GM19351 (cell line): ENCODE measurements around the gene SAMD9.
"Not testable (repeated sequence)": the region's sequence is repeated elsewhere in the genome, so short reads cannot be mapped to it uniquely, and the experiment has no call there.

Experiments used
- ATAC-seq: cut with Tn5 transposase; IDR thresholded peaks from one replicate; pipeline ENCODE4 v1.9.1; 2021; ENCODE audit warnings: mild to moderate bottlenecking, moderate library complexity; ENCODE audit not compliant: unreplicated experiment

SAMD9 gene

GRCh38 chr7:93117852-93118530, at the start of gene SAMD9:
TSS of gene SAMD9 (minus strand) at chr7:93117979. CDS start at chr7:93106097, 11,882 bp downstream.
- ATAC-seq: peak; percentile 100

DNA sequence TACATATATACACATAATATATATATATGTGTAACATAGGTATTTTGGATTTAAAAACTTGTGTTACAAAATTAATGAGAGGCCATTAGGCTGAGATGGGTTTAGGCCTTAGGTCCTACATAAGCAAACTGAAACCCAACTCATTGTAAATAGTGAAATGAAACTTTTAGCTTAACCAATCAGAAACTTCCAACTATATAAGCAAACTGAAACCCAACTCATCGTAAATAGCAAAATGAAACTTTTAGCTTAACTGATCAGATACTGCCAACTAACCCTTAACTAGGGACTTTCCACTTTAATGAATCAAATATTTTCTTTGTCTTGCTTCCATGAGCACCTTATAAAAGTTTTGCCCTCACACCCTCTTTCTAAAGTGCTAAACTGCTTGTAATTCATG, 47.7 kb upstream of the SAMD9 start:
- peak; percentile 100 for ATAC-seq

GRCh38 chr7:93164766-93165165, 47.0 kb upstream of the SAMD9 start:
- ATAC-seq: no peak

DNA sequence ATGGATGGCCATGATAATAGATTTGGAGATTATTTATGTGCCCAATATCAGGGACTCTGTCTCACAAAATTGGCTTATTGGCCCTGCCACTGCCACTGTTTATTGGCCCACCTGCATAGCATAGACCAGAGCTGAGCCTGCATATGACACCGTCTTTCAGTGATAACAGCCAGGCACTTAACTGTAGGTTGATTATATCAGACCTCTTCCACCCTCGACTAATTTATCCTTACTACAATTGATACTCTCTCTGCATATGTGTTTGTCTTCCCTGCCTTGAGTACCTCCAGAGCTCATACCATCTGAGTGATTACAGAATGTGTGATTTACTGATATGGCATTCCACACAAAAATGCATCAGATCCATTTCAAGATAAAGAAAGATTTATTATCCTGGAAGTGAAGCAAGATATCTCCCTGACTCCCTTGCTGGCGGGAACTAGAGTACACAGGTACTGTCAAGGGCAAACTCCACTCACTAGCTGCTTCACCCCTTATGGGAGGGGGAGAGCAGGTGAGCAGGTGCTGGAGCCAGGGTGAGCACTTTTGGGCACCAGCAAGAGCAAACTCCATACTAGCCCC, 43.5 kb upstream of the SAMD9 start:
- no peak for ATAC-seq

DNA sequence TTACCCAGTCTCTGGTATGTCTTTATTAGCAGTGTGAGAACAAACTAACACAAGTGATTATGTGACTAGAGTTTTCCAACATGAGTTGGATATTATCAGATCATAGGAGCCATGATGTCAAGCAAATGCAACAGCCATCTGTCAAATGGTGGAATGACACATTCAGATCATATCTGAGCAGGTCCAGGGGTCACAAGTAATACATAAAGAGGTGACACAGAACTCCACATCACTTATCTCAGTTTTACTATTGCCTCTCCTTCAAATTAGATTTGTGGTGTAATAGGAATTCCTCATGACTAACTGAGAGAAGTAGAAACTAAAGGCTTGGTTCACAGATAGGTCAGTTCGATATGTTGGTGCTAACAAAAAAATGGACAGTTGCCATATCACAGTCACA, 42.6 kb upstream of the SAMD9 start:
- no peak for ATAC-seq

GRCh38 chr7:93159490-93159889, 41.7 kb upstream of the SAMD9 start:
- no peak for ATAC-seq

GRCh38 chr7:93156884-93157283, 39.1 kb upstream of the SAMD9 start:
- no peak for ATAC-seq

GRCh38 chr7:93150200-93150835, 32.5 kb upstream of the SAMD9 start:
- no peak for ATAC-seq

GRCh38 chr7:93148727-93149126, 30.9 kb upstream of the SAMD9 start:
- ATAC-seq: no peak

GRCh38 chr7:93148144-93148543, 30.4 kb upstream of the SAMD9 start, which contains the start of gene SAMD9L:
TSS of gene SAMD9L (minus strand) at chr7:93148385. CDS start at chr7:93135971, 12,414 bp downstream.
- ATAC-seq: peak; percentile 63

- peak; percentile 74 for ATAC-seq
Observed at GRCh38 chr7:93147363-93147762, 29.6 kb upstream of the SAMD9 start.

DNA sequence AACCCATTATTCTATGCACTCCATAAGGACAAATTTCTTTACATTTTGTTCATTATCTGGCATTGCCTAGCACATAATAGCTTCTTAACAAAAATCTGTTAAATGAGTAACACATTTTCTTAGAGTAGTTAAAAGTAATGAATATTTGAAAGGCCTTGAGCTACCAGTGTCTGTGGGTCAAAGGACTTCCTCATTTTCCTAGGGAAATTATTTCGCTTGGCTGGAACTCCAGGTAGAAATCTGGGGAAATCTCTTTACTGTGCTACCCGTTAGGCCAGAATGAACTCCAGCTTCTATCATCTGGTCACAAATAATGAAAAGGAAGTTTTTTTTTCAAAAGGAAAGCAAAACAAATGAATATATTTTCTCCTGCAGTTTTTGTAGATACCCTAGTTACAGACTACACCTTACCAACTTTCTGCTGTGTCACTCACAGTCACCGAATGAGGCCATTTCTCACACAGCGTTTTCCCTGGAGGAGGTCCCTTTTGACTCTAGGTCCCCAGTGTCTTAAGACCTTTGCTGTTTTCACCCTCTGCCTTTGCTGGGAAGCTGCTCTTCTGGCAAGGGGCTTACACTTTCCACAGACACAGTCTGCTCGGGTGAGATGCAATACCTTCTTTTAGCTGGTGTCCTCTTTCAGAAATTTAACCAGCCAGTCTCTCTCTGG, 28.8 kb upstream of the SAMD9 start:
- ATAC-seq: peak; percentile 40

DNA sequence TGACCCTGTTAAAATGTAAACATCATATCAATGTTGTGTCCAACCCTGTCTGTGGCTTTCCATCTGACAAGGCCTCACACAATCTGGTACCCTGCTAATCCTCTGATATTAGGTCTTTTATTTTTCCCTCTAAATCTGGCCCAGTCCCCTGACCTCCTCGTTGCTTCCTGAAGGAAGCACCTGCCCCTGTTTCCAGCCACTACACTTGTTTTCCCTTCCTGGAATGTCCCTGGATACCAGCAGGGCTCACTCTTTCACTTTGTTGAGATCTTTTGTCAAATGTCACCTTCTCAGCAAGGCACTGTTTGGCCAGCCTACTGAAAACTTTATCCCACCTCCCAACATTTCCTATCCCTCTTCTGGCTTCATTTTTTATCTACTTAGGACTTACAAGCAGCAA, 28.3 kb upstream of the SAMD9 start:
- no peak for ATAC-seq

DNA sequence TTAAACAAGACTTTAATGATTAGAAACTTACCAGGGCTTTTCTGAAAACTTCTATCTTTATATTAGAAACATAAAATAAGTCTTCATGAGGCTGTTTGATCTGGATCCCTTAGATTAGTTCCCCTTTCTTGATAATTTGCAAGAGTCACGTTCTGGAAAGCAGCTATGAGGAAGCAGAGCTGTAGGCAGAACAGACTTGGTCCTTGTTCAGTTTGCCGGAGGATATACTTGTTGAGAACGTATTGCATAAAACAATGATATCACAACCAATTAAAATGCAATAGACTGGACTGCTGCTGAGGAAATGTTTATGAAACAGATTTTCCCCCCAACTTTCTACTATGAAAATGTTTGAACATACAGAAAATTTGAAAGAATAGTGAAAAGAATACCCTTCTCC, 27.6 kb upstream of the SAMD9 start:
- ATAC-seq: no peak

- ATAC-seq: no peak
Observed at GRCh38 chr7:93142127-93142526, 24.3 kb upstream of the SAMD9 start.

- no peak for ATAC-seq
Observed at GRCh38 chr7:93140582-93141191, 22.9 kb upstream of the SAMD9 start.

DNA sequence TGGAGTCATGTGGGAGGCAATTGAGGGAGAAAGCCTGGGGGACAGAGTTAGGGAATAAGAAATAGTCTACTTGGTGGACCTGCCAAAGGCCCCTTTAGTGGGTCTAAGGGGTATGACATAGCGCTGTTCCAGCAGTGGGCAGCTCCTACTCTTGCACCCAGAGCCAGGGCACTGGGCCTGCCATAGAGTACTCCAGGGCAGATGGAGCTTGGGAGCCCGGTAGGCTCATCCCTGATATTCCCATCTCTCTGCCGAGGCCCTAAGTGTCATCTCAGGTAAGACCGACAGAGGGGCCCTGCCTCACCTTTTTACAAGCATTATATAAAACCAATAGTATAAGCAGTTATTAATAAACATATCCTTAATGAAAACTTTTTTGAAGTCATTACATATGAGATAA, 20.8 kb upstream of the SAMD9 start:
- ATAC-seq: no peak

DNA sequence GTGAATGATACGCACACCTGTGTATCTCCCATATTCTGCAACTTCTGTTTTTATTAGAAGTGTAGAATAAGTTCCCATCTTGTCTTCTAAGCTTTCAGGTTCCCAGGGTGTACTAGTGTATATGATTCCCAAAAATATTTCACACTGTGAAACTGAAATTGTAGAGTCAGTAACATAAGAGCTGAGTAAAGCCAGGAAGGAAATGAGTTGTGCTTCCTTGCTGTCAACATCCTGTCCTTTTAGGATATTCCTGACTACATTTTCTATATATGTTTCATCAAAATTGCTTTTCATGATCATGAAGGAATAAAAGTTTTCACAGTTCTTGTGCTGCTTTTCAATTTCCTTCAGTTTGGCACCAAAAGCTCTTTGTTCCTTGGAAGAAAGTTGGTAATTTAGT, 15.2 kb upstream of the SAMD9 start:
- no peak for ATAC-seq

GRCh38 chr7:93132216-93132615, 14.4 kb upstream of the SAMD9 start:
- no peak for ATAC-seq

DNA sequence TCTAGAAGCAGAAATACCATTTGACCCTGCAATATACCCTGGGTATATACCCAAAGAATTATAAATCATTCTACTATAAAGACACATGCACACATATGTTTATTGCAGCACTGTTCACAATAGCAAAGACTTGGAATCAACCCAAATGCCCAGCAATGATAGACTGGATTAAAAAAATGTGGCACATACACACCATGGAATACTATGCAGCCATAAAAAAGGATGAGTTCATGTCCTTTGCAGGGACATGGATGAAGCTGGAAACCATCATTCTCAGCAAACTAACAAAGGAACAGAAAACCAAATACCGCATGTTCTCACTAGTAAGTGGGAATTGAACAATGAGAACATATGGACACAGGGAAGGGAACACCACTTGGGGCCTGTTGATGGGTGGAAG, 9.2 kb upstream of the SAMD9 start:
- ATAC-seq: not testable (repeated sequence)

DNA sequence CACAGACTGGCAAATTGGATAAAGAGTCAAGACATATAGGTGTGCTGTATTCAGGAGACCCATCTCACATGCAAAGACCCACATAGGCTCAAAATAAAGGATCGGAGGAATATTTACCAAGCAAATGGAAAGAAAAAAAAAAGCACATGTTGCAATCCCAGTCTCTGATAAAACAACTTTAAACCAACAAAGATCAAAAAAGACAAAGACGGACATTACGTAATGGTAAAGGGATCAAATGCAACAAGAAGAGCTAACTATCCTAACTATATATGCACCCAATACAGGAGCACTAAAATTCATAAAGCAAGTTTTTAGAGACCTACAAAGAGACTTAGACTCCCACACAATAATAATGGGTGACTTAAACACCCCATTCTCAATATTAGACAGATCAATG, 5.8 kb upstream of the SAMD9 start:
- ATAC-seq: not testable (repeated sequence)
